ENCODE measurements around the gene FOXO3.
A peak's percentile ranks its signal among the peaks of the same experiment; 100 is the strongest.
"Not testable (repeated sequence)": the region's sequence is repeated elsewhere in the genome, so short reads cannot be mapped to it uniquely, and the experiment has no call there.

Gene FOXO3

GRCh38 chr6:108635505-108636226 is 74.9 kb downstream of the FOXO3 start:
- no peak for DNase-seq

- no peak for DNase-seq
Observed at GRCh38 chr6:108637963-108638362, 77.2 kb downstream of the FOXO3 start.

GRCh38 chr6:108638993-108639392 is 78.3 kb downstream of the FOXO3 start:
- DNase-seq: no peak

- DNase-seq: no peak
Observed at GRCh38 chr6:108640104-108640503, 79.4 kb downstream of the FOXO3 start.

- no peak for DNase-seq
Observed at GRCh38 chr6:108643184-108643583, 82.5 kb downstream of the FOXO3 start.

GRCh38 chr6:108644252-108644651 is 83.5 kb downstream of the FOXO3 start:
- DNase-seq: no peak

- no peak for DNase-seq
Observed at GRCh38 chr6:108648191-108648590, 87.5 kb downstream of the FOXO3 start.

- DNase-seq: no peak
Observed at GRCh38 chr6:108650325-108650724, 89.6 kb downstream of the FOXO3 start.

- no peak for DNase-seq
Observed at GRCh38 chr6:108650781-108651180, 90.1 kb downstream of the FOXO3 start.

- no peak for DNase-seq
Observed at GRCh38 chr6:108651340-108652227, 90.9 kb downstream of the FOXO3 start.

GRCh38 chr6:108652375-108652774 is 91.7 kb downstream of the FOXO3 start:
- no peak for DNase-seq

- no peak for DNase-seq
Observed at GRCh38 chr6:108653949-108654348, 93.2 kb downstream of the FOXO3 start.

GRCh38 chr6:108654465-108655106 is 93.9 kb downstream of the FOXO3 start:
- no peak for DNase-seq

- peak; percentile 54 for DNase-seq
Observed at GRCh38 chr6:108655806-108656651, 95.3 kb downstream of the FOXO3 start.

GRCh38 chr6:108656836-108657235 is 96.1 kb downstream of the FOXO3 start:
- DNase-seq: no peak

- DNase-seq: no peak
Observed at GRCh38 chr6:108658174-108658573, 97.5 kb downstream of the FOXO3 start.

- not testable (repeated sequence) for DNase-seq
Observed at GRCh38 chr6:108658785-108659184, 98.1 kb downstream of the FOXO3 start.

GRCh38 chr6:108660251-108660650 is 99.5 kb downstream of the FOXO3 start:
- DNase-seq: no peak

GRCh38 chr6:108661430-108661829 is 100.7 kb downstream of the FOXO3 start:
- no peak for DNase-seq

- DNase-seq: no peak
Observed at GRCh38 chr6:108661982-108662381, 101.3 kb downstream of the FOXO3 start.

- DNase-seq: no peak
Observed at GRCh38 chr6:108662702-108663101, 102.0 kb downstream of the FOXO3 start.

GRCh38 chr6:108663494-108664064 is 102.9 kb downstream of the FOXO3 start:
- DNase-seq: not testable (repeated sequence)

All from NCI-H345 (cell line).